Measurements from ENCODE around the gene TBC1D12.

- TF ChIP-seq POLR2AphosphoS5 (IDR thresholded peaks at IDR 0.05) (no peak), CTCF (IDR thresholded peaks at IDR 0.05) (no peak), EP300 (IDR thresholded peaks at IDR 0.05) (no peak)
Observed at GRCh38 chr10:94364482-94364881, 37.9 kb upstream of the TBC1D12 start.

Data from suprapubic skin (tissue), 4 donors.